Peyer's patch (tissue), 4 donors: ENCODE data around the gene CDADC1.

Experiments
- CTCF ChIP-seq, 6 experiments: fragments of 450-650 bp in 4 of 6; fragments of 200-600 bp in 2 of 6; sonication (generic) in 1 of 6; IDR thresholded peaks; one replicate each; pipeline ENCODE4 v1.5.1; 2017 to 2019; ENCODE audit warnings: antibody characterized with exemption in 6 of 6, mild to moderate bottlenecking in 3 of 6, moderate library complexity in 1 of 6
- POLR2A ChIP-seq, 2 donors: fragments of 450-650 bp; IDR thresholded peaks; one replicate each; pipeline ENCODE4 v1.5.1; 2017; ENCODE audit warnings: antibody characterized with exemption in 2 of 2, mild to moderate bottlenecking in 2 of 2, moderate library complexity in 2 of 2

- no peak for TF ChIP-seq CTCF (IDR thresholded peaks at IDR 0.05)
- no peak for TF ChIP-seq POLR2A (IDR thresholded peaks at IDR 0.05)
Measured at GRCh38 chr13:49220856-49221589, 26.7 kb upstream of the CDADC1 start.
